ENCODE data around the gene CPVL. TPM values are rescaled to one million over a fixed set of nuclear protein-coding genes. Genes with fewer than 3 reads are reported as not detected.

The CPVL gene
- total and polyA plus RNA-seq, 2 donors (not counting 1 experiment from before 2014, with no cell fraction given) = 0.17 TPM; not detected in 1

DNA sequence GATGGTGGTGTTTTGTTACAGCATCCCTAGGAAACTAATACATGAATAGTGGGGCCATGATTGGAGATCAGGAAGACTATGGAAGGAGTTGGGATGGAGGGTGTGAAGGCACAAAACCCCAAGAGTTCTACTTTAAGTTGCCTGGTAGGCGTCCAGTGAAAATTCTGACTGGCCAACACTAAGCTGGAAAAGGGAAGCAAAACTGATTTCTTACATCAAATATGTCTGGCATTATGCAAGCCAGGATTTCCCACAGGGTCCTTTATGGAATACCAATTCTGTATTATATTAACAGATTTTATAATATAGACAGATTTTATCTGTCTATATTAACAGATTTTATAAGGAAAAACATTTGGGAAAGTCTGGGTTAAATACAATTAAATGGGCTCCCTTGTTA is 16.2 kb downstream of the CPVL start:
- H3K79me2 ChIP-seq (ENCODE audit: control insufficient read depth, insufficient read depth, low read length) = no peaks in the 10 kb centered on the region
- H3K9me3 ChIP-seq (ENCODE audit: control insufficient read depth, insufficient read depth, low read depth, low read length) = no peaks in the 10 kb centered on the region
- H3K36me3 ChIP-seq (ENCODE audit: control insufficient read depth, insufficient read depth, low read length) = no peaks in the 10 kb centered on the region
- H3K4me1 ChIP-seq (ENCODE audit: control insufficient read depth, extremely low read depth, insufficient read depth, low read length) = no peaks in the 10 kb centered on the region
- H2AFZ ChIP-seq (ENCODE audit: low read length) = no peak overlapping the region
- H3K4me2 ChIP-seq (ENCODE audit: extremely low read depth, insufficient read depth, low read length) = no peak overlapping the region
- no peak overlapping the region for H3K27ac ChIP-seq (ENCODE audit: insufficient read depth, low read length)
- TF ChIP-seq EZH2 (IDR thresholded peaks at IDR 0.05; ENCODE audit: low read length, missing control alignments) = no peak
- TF ChIP-seq, protein P1, sequence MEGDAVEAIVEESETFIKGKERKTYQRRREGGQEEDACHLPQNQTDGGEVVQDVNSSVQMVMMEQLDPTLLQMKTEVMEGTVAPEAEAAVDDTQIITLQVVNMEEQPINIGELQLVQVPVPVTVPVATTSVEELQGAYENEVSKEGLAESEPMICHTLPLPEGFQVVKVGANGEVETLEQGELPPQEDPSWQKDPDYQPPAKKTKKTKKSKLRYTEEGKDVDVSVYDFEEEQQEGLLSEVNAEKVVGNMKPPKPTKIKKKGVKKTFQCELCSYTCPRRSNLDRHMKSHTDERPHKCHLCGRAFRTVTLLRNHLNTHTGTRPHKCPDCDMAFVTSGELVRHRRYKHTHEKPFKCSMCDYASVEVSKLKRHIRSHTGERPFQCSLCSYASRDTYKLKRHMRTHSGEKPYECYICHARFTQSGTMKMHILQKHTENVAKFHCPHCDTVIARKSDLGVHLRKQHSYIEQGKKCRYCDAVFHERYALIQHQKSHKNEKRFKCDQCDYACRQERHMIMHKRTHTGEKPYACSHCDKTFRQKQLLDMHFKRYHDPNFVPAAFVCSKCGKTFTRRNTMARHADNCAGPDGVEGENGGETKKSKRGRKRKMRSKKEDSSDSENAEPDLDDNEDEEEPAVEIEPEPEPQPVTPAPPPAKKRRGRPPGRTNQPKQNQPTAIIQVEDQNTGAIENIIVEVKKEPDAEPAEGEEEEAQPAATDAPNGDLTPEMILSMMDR (conservative IDR thresholded peaks at IDR 0.05 in 1 of 2, IDR thresholded peaks at IDR 0.05 in 1 of 2; ENCODE audit: low read depth in 1 of 2, low read length in 2 of 2) = no peak
- no peak overlapping the region for H3K9ac ChIP-seq (ENCODE audit: insufficient read depth, low read length)
- H3K4me3 ChIP-seq (replicated peaks in 1 of 4; ENCODE audit: control extremely low read depth in 1 of 4, insufficient read depth in 1 of 4, low read depth in 3 of 4, low read length in 4 of 4) = no peak overlapping the region
- H3K27me3 ChIP-seq (ENCODE audit: control insufficient read depth, insufficient read depth, low read length) = no peaks in the 10 kb centered on the region
- H4K20me1 ChIP-seq (ENCODE audit: control insufficient read depth, extremely low read depth, insufficient read depth, low read length) = no peaks in the 10 kb centered on the region
- no peak for DNase-seq (ENCODE audit: low read depth in 2 of 2)

DNA sequence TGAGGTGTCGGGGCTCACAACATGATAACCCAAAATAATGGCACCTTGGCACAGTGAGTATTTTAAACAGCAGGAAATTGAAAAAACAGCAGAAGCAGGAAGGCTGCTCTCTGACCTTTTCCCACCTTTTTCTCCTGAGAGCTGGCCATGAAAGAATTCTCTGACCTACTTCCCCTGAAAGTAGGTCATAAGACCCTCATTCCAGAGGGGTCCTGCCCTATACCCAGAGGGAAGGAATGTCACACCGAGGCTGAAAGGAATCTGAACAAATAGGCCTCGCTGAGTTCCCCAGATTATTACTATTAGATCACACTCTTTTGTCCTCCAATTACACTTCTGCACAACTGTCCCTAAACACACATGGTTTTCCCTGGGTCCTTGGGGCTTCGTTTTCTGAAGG is 18.8 kb downstream of the CPVL start:
- H3K27ac ChIP-seq (ENCODE audit: insufficient read depth, low read length) = no peak overlapping the region
- H3K4me3 ChIP-seq (replicated peaks in 1 of 4; ENCODE audit: control extremely low read depth in 1 of 4, insufficient read depth in 1 of 4, low read depth in 3 of 4, low read length in 4 of 4) = no peak overlapping the region
- no peaks in the 10 kb centered on the region for H3K4me1 ChIP-seq (ENCODE audit: control insufficient read depth, extremely low read depth, insufficient read depth, low read length)
- H3K9ac ChIP-seq (ENCODE audit: insufficient read depth, low read length) = no peak overlapping the region
- H4K20me1 ChIP-seq (ENCODE audit: control insufficient read depth, extremely low read depth, insufficient read depth, low read length) = no peaks in the 10 kb centered on the region
- no peak overlapping the region for H3K4me2 ChIP-seq (ENCODE audit: extremely low read depth, insufficient read depth, low read length)
- no peaks in the 10 kb centered on the region for H3K36me3 ChIP-seq (ENCODE audit: control insufficient read depth, insufficient read depth, low read length)
- H2AFZ ChIP-seq (ENCODE audit: low read length) = no peak overlapping the region
- DNase-seq (ENCODE audit: low read depth in 2 of 2) = no peak
- no peaks in the 10 kb centered on the region for H3K79me2 ChIP-seq (ENCODE audit: control insufficient read depth, insufficient read depth, low read length)
- TF ChIP-seq EZH2 (IDR thresholded peaks at IDR 0.05; ENCODE audit: low read length, missing control alignments) = no peak
- TF ChIP-seq, protein P1 (conservative IDR thresholded peaks at IDR 0.05 in 1 of 2, IDR thresholded peaks at IDR 0.05 in 1 of 2; ENCODE audit: low read depth in 1 of 2, low read length in 2 of 2) = no peak
- H3K9me3 ChIP-seq (ENCODE audit: control insufficient read depth, insufficient read depth, low read depth, low read length) = no peaks in the 10 kb centered on the region
- H3K27me3 ChIP-seq (ENCODE audit: control insufficient read depth, insufficient read depth, low read length) = no peaks in the 10 kb centered on the region

DNA sequence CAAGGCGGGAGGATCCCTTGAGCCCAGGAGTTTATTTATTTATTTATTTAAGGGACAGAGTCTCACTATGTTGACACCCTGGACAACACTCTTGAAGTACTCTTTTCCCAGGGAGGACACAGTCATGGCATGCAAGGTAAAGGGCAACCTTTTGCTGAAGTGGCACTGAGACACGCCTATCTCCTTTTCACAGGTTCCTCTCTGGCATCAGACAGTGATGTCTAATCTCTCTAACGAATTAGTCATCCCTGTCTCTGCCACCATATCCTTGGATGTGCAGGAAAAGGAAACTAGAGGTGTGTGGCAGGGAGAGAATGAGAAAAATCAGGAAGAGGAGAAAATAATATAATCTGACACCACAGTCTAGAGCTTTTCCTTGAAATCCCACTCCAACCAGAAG is 19.5 kb downstream of the CPVL start:
- Histone ChIP-seq H3K4me2 (ENCODE audit: extremely low read depth, insufficient read depth, low read length) (no peak overlapping the region), H3K27ac (ENCODE audit: insufficient read depth, low read length) (no peak overlapping the region), H3K79me2 (ENCODE audit: control insufficient read depth, insufficient read depth, low read length) (no peaks in the 10 kb centered on the region), H3K4me3 (replicated peaks in 1 of 4; ENCODE audit: control extremely low read depth in 1 of 4, insufficient read depth in 1 of 4, low read depth in 3 of 4, low read length in 4 of 4) (no peak overlapping the region), H3K27me3 (ENCODE audit: control insufficient read depth, insufficient read depth, low read length) (no peaks in the 10 kb centered on the region), H3K9ac (ENCODE audit: insufficient read depth, low read length) (no peak overlapping the region), H3K4me1 (ENCODE audit: control insufficient read depth, extremely low read depth, insufficient read depth, low read length) (no peaks in the 10 kb centered on the region), H3K36me3 (ENCODE audit: control insufficient read depth, insufficient read depth, low read length) (no peaks in the 10 kb centered on the region), H3K9me3 (ENCODE audit: control insufficient read depth, insufficient read depth, low read depth, low read length) (no peaks in the 10 kb centered on the region), H2AFZ (ENCODE audit: low read length) (no peak overlapping the region), H4K20me1 (ENCODE audit: control insufficient read depth, extremely low read depth, insufficient read depth, low read length) (no peaks in the 10 kb centered on the region)
- DNase-seq (ENCODE audit: low read depth in 2 of 2) = no peak
- TF ChIP-seq, protein P1 (conservative IDR thresholded peaks at IDR 0.05 in 1 of 2, IDR thresholded peaks at IDR 0.05 in 1 of 2; ENCODE audit: low read depth in 1 of 2, low read length in 2 of 2) = no peak
- no peak for TF ChIP-seq EZH2 (IDR thresholded peaks at IDR 0.05; ENCODE audit: low read length, missing control alignments)

Data from fibroblast of lung (primary cell).